T-helper 2 cell treated with Interferon-gamma antibody and Interleukin-4, amounts not matched to agents 100 ng/mL and 5 ng/mL, for 36 hours (primary cell): ENCODE results near the gene SPOCK1. TPM values are rescaled to one million over a fixed set of nuclear protein-coding genes. Genes with fewer than 3 reads are reported as not detected.

ENCODE experiments used
- intact Hi-C: fragments of 100-400 bp; cut with micrococcal nuclease; formaldehyde crosslinking; loops from one replicate; pipeline ENCODE4 v1.15.1; 2023
- total RNA-seq: library from RNA; stranded (reverse); gene quantifications from 2 replicates; pipeline ENCODE4 v1.2.3, GENCODE V29; 2022

SPOCK1 gene
- total RNA-seq, 1 donor from 2014 or later: 0.16 TPM

GRCh38 chr5:137032929-137033328 lies 466.2 kb downstream of the SPOCK1 start:
- intact Hi-C loops: no loop called here

GRCh38 chr5:137027758-137028157 lies 471.4 kb downstream of the SPOCK1 start:
- intact Hi-C loops: no loop called here

- intact Hi-C loops: no loop called here
These were observed 472.8 kb downstream of the SPOCK1 start for GRCh38 chr5:137026296-137026695.

GRCh38 chr5:137024044-137024443 lies 475.1 kb downstream of the SPOCK1 start:
- intact Hi-C loops: no loop called here

GRCh38 chr5:137023371-137023770 lies 475.8 kb downstream of the SPOCK1 start:
- intact Hi-C loops: no loop called here

- intact Hi-C loops: no loop called here
These were observed 476.4 kb downstream of the SPOCK1 start for GRCh38 chr5:137022725-137023124.

GRCh38 chr5:137022043-137022442 lies 477.1 kb downstream of the SPOCK1 start:
- intact Hi-C loops: no loop called here

GRCh38 chr5:137019229-137019628 lies 479.9 kb downstream of the SPOCK1 start:
- intact Hi-C loops: no loop called here

DNA sequence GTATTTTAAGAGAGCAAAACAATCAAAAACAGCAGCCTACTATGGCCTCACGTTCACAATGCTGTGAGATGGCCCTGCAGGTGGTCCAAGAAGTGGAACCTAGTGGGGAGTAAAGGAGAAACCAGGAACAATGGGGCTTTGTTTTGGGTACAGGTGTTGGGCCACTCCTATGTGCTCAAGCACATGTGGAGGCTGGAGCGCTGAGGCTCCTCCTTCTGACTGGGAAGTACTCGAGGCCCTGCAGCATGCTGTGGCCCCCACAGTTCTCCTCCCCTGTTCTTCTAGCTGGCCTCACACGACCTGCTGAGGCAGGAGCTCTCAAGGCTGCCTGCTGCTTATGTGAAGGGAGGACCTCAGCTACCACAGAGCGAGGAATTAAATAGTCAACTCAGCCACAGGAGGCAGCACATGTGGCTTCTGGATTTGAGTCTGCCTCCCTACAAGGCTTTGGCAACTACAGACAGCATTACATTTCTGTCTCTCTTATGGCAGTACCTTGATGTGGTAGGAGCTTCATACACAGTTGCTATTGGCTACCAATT lies 482.3 kb downstream of the SPOCK1 start:
- intact Hi-C loops: no loop called here

- intact Hi-C loops: no loop called here
These were observed 483.5 kb downstream of the SPOCK1 start for GRCh38 chr5:137015540-137016116.

GRCh38 chr5:137014731-137015130 lies 484.4 kb downstream of the SPOCK1 start:
- intact Hi-C loops: no loop called here

DNA sequence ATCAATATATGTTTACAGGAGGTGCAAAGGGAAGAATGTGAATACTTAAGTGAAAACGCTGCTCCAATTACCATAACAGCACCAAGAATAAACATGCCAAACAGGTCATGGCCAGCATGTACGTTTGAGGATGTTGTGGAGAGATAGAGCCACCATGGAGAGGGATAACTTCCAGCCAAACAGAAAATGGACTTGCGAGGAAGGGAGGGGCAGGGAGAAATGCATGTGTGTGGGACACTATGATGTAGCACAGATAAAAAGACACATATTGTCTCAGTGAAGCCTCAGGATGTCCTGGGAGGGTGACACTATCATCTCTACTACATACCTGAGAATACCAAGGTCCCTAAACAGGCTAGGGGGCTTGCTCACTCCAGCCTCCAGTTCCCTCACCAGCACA lies 488.9 kb downstream of the SPOCK1 start:
- intact Hi-C loops: no loop called here

DNA sequence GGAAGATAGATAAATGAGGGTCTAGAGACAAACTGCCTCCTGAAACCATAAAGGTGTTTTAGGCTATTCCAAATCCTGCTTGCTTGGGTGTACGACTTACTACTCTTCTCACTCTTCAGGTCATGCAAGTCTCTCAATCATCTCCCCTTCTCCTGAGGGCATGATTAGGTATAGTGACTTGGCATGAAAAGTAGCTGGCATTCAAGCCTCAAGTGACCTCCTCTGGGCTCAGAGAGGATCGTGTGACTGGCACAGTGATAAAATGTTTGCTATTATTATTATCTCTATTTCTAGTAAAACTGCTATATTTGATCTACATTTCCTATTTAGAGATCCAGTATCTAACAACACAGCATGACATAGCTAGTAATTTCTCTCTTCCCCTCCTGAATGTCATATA lies 494.8 kb downstream of the SPOCK1 start:
- intact Hi-C loops: no loop called here

DNA sequence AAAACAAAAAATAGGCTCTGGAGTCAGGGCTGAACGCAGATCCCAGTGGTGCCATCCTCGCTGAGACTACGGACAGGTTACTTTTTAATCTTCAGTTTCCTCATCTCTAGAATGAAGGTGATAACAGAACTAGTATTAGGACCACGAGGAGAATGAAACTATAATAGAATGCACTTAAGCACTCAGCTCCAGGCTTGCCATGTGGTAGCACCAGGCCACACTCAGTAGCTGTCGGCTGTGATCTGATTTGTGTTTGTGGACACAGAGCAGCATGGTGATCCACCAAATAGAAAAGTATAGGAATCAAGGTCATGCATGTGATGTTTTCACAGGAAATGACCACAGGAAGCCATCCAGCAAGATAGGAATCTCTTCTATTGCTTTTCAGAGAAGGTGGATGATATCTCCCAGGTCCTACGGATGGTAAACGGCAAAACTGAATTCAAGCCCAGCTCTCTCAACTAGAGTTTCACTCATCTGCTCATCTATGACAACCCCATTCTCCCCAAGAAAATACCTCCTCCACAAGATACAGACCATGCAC lies 498.0 kb downstream of the SPOCK1 start:
- intact Hi-C loops: no loop called here

DNA sequence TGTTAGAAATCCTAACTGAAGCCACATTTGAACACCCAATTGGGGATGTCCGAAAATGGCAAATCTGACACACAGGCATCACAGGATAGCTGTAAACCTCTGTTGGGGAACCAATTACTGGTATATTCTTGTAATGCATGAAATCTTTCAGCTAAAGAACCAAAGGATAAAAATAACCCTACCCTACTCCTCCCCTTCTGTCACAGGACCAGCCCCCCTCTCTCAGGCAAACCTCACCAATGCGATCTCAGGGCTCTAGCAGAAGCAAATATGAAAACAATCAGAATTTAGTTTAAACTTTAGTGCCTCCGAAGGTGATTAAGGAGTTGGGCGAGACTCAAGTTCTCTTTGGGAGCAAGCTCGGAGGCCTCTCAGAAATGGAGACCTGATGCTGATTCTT lies 499.3 kb downstream of the SPOCK1 start:
- intact Hi-C loops: no loop called here

DNA sequence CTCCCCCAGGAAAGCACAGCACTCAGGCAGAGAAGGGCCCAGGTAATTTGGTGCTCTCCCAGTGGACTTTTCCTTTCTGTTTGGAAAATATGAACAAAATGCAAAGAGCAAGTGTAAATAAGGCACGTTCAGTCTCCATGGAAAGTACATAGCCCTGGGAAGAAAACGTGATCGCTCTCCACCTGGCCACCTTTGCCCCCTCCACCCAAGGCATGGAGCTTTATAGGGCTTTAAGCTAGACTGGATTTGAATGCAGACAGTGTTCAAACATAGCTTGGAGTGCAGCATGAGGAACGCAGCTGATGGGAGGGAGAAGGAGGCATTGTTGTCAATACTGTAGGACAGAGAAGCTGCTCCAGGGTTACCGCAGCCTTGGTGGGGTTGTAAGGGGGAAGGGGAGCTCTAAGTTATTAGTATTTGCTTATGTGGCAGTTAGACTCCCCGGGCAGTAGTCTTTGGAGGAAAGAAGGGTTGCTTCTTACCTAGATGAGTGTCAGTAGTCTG lies 500.2 kb downstream of the SPOCK1 start:
- intact Hi-C loops: no loop called here

- intact Hi-C loops: no loop called here
These were observed 505.0 kb downstream of the SPOCK1 start for GRCh38 chr5:136994154-136994553.

DNA sequence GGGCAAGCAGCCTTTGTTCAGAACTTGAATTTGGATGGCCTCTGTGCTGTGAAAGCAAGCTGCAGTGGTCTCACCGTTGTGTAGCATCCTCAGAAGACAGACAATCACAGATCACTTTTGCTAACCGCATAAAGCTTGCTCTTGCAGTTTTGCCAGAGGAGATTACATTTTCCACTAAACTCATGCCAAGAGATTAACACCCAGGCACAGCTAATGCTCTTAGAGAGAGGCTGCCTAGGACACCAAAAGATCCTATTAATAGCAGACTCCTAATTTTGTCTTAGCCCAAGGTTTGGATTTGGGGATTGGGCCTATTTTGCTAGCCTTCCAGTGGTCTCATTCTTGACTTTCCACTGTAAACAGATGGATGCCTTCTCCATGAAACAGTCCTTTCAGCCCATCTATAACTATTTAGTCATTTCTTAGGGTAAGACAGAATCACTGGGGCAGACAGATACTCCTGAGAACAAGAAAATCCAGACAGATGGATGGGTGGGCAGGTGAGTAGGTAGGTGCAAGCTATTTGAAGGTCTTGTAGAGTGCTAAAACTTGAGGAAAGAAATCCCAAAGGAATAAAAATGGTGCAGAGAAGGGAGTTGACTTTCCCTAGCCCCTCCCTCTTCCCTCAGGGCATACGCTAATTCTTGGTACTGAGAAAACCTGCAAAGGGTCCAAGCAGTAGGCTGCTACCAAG lies 506.2 kb downstream of the SPOCK1 start:
- intact Hi-C loops: no loop called here

DNA sequence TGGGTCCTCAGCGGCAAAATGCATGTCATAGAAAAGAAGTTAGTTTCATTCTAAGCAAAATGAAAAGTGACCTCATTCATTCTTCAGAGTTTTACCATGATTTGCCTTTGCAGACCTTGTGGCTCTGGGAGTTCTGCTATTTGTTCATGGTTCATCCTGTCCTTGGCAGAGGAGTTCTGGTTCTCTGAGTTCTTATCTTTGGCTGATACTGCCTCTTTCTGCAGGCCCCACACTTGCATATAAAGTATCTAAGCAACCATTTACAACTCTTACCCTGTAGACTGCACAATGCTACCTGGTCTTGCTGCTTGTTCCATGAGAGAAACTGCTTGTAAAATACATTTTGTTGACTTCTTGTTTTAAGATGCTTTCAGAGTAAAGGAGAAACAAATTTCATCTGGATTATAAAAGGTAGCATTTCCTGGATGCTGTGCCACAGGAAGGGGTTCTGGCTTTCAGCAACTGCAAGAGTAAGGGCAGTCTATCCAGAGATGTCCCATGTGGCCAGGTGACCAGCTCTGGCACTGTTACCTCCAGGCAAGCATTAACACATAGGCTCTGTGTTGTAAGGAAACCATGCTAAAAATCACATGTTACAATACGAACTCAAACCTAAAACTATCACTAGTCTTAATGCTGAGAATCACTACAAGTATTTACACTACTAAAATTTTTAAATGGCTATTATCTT lies 513.2 kb downstream of the SPOCK1 start:
- intact Hi-C loops: no loop called here

- intact Hi-C loops: no loop called here
These were observed 514.2 kb downstream of the SPOCK1 start for GRCh38 chr5:136984772-136985446.

DNA sequence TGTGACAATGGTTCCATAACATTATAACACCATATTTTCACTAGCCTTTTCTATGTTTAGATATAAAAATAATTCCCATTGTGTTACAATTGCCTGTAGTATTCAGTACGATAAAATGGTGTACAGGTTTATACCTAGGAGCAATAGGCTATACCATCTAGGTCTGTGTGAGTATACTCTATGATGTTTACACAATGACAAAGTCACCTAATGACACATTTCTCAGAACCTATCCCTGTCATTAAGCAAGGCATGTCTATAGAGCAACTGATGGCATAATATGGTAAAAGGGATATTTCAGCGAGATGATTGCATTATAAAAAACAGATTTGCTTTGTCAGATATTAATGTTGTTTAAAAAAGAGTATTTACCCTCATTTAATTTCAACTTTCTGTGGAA lies 517.2 kb downstream of the SPOCK1 start:
- intact Hi-C loops: no loop called here
